T-cell (primary cell): Measurements from ENCODE around the gene STIL. TPM values are rescaled to one million over a fixed set of nuclear protein-coding genes. Genes with fewer than 3 reads are reported as not detected.

Experiments
- ATAC-seq, 4 experiments: fragments of 200-7000 bp in 3 of 4; fragments of 150-1000 bp in 1 of 4; cut with Tn5 transposase; replicated peaks in 1 of 4; 1 replicate in 3 of 4; 2 replicates in 1 of 4; pipeline ENCODE4 v1.10.0; 2021; ENCODE audit warnings: moderate library complexity in 3 of 4, mild to moderate bottlenecking in 2 of 4, moderate number of reproducible peaks in 1 of 4
- CTCF ChIA-PET, 2 donors: fragments of 300-600 bp; sonication (Branson Sonifier 250); formaldehyde crosslinking; loops; one replicate each; lab custom pipeline; 2022; ENCODE audit warnings: antibody characterized with exemption in 2 of 2; lab: Charles Lee
- POLR2A ChIA-PET, 2 donors: fragments of 300-600 bp; sonication (Branson Sonifier 250); formaldehyde crosslinking; loops; one replicate each; lab custom pipeline; 2022; ENCODE audit warnings: antibody characterized with exemption in 2 of 2; lab: Charles Lee
- DNase-seq, 35 experiments: peaks; one replicate each; pipeline versions ENCODE4 v3.0.0 to v3.0.0-alpha.2; 2013 to 2023
- H3K27ac ChIP-seq: one replicate; pipeline ENCODE4 v1.5.1; 2013; ENCODE audit warnings: low read length
- H3K27me3 ChIP-seq, 2 experiments: replicated peaks in 1 of 2; 1 replicate in 1 of 2; 2 replicates in 1 of 2; pipeline versions ENCODE4 v1.6.1 to v1.7.0; 2013; ENCODE audit warnings: low read length in 1 of 2, mixed read lengths in 1 of 2; ENCODE audit not compliant: control insufficient read depth in 2 of 2, insufficient read depth in 2 of 2; ENCODE audit errors: extremely low read depth in 1 of 2
- H3K36me3 ChIP-seq, 2 donors: 1 replicate in 1 of 2; 2 replicates in 1 of 2; pipeline versions ENCODE4 v1.6.1 to v1.7.0; 2013; ENCODE audit warnings: low read length in 1 of 2; ENCODE audit not compliant: control insufficient read depth in 2 of 2, insufficient read depth in 1 of 2; ENCODE audit errors: extremely low read depth in 1 of 2
- H3K4me1 ChIP-seq, 2 experiments: 1 replicate in 1 of 2; 2 replicates in 1 of 2; pipeline versions ENCODE4 v1.6.1 to v1.7.0; 2013; ENCODE audit warnings: low read length in 2 of 2, mixed read lengths in 1 of 2; ENCODE audit not compliant: insufficient read depth in 2 of 2, control insufficient read depth in 1 of 2; ENCODE audit errors: extremely low read depth in 1 of 2
- H3K4me3 ChIP-seq, 2 donors: 1 replicate in 1 of 2; 2 replicates in 1 of 2; pipeline versions ENCODE4 v1.5.1 to v1.7.0; 2013; ENCODE audit warnings: mild to moderate bottlenecking in 2 of 2, low read length in 1 of 2, moderate library complexity in 1 of 2; ENCODE audit not compliant: control insufficient read depth in 1 of 2; ENCODE audit errors: extremely low read depth in 1 of 2
- H3K9me3 ChIP-seq: 2 replicates; pipeline ENCODE4 v1.7.0; 2013
- H3K27ac Mint-ChIP-seq, 2 donors: one replicate each; pipeline ENCODE4 v1.8.0; 2020 to 2021; ENCODE audit warnings: mild to moderate bottlenecking in 2 of 2, mixed read lengths in 2 of 2
- H3K27me3 Mint-ChIP-seq, 2 donors: one replicate each; pipeline ENCODE4 v1.8.0; 2021 to 2022; ENCODE audit warnings: mixed read lengths in 2 of 2
- H3K36me3 Mint-ChIP-seq: one replicate; pipeline ENCODE4 v1.8.0; 2021; ENCODE audit warnings: mixed read lengths
- H3K4me1 Mint-ChIP-seq, 3 donors: one replicate each; pipeline ENCODE4 v1.8.0; 2020 to 2022; ENCODE audit warnings: mixed read lengths in 3 of 3, mild to moderate bottlenecking in 1 of 3
- H3K4me3 Mint-ChIP-seq, 3 donors: one replicate each; pipeline ENCODE4 v1.8.0; 2020 to 2022; ENCODE audit warnings: mild to moderate bottlenecking in 3 of 3, mixed read lengths in 3 of 3, moderate library complexity in 3 of 3
- H3K9me3 Mint-ChIP-seq, 3 donors: one replicate each; pipeline ENCODE4 v1.8.0; 2020 to 2022; ENCODE audit warnings: mixed read lengths in 3 of 3
- WGBS: methylation state at CpG from one replicate; pipeline ENCODE4 v1.1.5; 2013; ENCODE audit warnings: missing lambda C conversion rate; ENCODE audit not compliant: insufficient coverage; 5-methylcytosine and 5-hydroxymethylcytosine counted together
- total RNA-seq, 35 experiments: library from RNA in 6 of 35; stranded (reverse) in 6 of 35; fragments of 120-200 nt in 1 of 35; gene quantifications; one replicate each; pipeline versions ENCODE4 v1.2.1 to v1.2.4 and lab custom pipeline; 2013 to 2026

Gene STIL
- total RNA-seq, 5 donors from 2014 or later (not counting 1 experiment from before 2014, with no cell fraction given), result 0.85 to 3.4 (median 1.7) TPM

GRCh38 chr1:47333922-47334764 lies 20.2 kb upstream of the STIL start:
- H3K4me3 ChIP-seq, result peak overlapping the region; percentile 60 to 88
- under 1% methylated on average over 81 of the region's 90 CpGs for WGBS
- Mint-ChIP-seq H3K27ac (peak overlapping the region; percentile 86 to 91), H3K36me3 (no peaks in the 10 kb centered on the region), H3K4me3 (peak overlapping the region in 1 of 3 donors; percentile 89), H3K27me3 (no peaks in the 10 kb centered on the region), H3K9me3 (no peaks in the 10 kb centered on the region), H3K4me1 (peaks cover 24 to 30% (median 29%) of the 10 kb centered on the region in 3 donors)
- H3K4me1 ChIP-seq, result peaks cover 5 to 27% of the 10 kb centered on the region in 2 experiments
- ChIA-PET CTCF (interaction anchor here (0.6 to 3.0 kb wide), 8 partner anchors 10 to 685 kb away, joined by 3 to 13 read pairs (median 4); partner anchors contain the start of genes FOXD2 (in 1 of the 2) and STIL (in 1 of the 2)), POLR2A (interaction anchor here in 1 of 2 donors (0.8 kb wide), 1 partner anchor 20 kb away, joined by 3 read pairs; the partner anchor contains the start of gene STIL)
- H3K9me3 ChIP-seq, result no peaks in the 10 kb centered on the region
- peak overlapping the region; percentile 86 for H3K27ac ChIP-seq
- DNase-seq, result peak; percentile 32 to 85 (median 62)
- H3K27me3 ChIP-seq, result no peaks in the 10 kb centered on the region
- peak; percentile 90 to 95 (median 92) for ATAC-seq
- H3K36me3 ChIP-seq, result no peaks in the 10 kb centered on the region

GRCh38 chr1:47333578-47333921 lies 19.6 kb upstream of the STIL start, which contains the start of gene CMPK1:
TSS of gene CMPK1 (plus strand) at chr1:47333790. CDS start at chr1:47333946, 156 bp downstream.
- DNase-seq (peak; percentile 41 to 88 (median 61)), ATAC-seq (peak; percentile 79 to 81 (median 80))
- Histone ChIP-seq H3K9me3 (no peaks in the 10 kb centered on the region), H3K36me3 (no peaks in the 10 kb centered on the region), H3K27me3 (no peaks in the 10 kb centered on the region), H3K4me1 (peaks cover 5 to 27% of the 10 kb centered on the region in 2 experiments), H3K4me3 (peak within 1 kb of the TSS; percentile 60 to 88), H3K27ac (peak within 1 kb of the TSS; percentile 86)
- Mint-ChIP-seq H3K27me3 (no peaks in the 10 kb centered on the region), H3K27ac (peak within 1 kb of the TSS; percentile 86 to 91), H3K9me3 (no peaks in the 10 kb centered on the region), H3K4me3 (peak within 1 kb of the TSS in 1 of 3 donors; percentile 89), H3K36me3 (no peaks in the 10 kb centered on the region), H3K4me1 (peaks cover 21 to 28% (median 27%) of the 10 kb centered on the region in 3 donors)
- CTCF ChIA-PET, result interaction anchor here (0.6 to 3.0 kb wide), 8 partner anchors 10 to 685 kb away, joined by 3 to 13 read pairs (median 3); partner anchors contain the start of genes FOXD2 (in 1 of the 2) and STIL (in 1 of the 2)
- WGBS, result 0% methylated on average over 39 of the region's 40 CpGs
- POLR2A ChIA-PET, result interaction anchor here (0.6 to 0.8 kb wide), 2 partner anchors 19 to 39 kb away, joined by 3 read pairs; partner anchors contain the start of gene STIL (in 1 of the 2)

GRCh38 chr1:47332779-47333577 lies 19.0 kb upstream of the STIL start:
- whole genome bisulfite sequencing, result 79% methylated on average over 17 of the region's 19 CpGs
- DNase-seq, result no peak
- no peak for ATAC-seq
- ChIA-PET CTCF (interaction anchor here (0.6 to 3.0 kb wide), 6 partner anchors 9 to 684 kb away, joined by 3 to 13 read pairs (median 3); partner anchors contain the start of genes FOXD2 (in 1 of the 2) and STIL (in 1 of the 2)), POLR2A (interaction anchor here (0.6 to 0.8 kb wide), 2 partner anchors 19 to 39 kb away, joined by 3 read pairs; partner anchors contain the start of gene STIL (in 1 of the 2))
- H3K4me3 ChIP-seq, result peak overlapping the region; percentile 60 to 88
- H3K9me3 ChIP-seq, result no peaks in the 10 kb centered on the region
- no peaks in the 10 kb centered on the region for H3K36me3 ChIP-seq
- H3K4me1 ChIP-seq, result peaks cover 5 to 27% of the 10 kb centered on the region in 2 experiments
- H3K27ac Mint-ChIP-seq, result no peak overlapping the region
- H3K4me3 Mint-ChIP-seq, result no peak overlapping the region
- H3K9me3 Mint-ChIP-seq, result no peaks in the 10 kb centered on the region
- H3K27ac ChIP-seq, result peak overlapping the region; percentile 72
- H3K27me3 ChIP-seq, result no peaks in the 10 kb centered on the region
- peaks cover 16 to 23% (median 22%) of the 10 kb centered on the region in 3 donors for H3K4me1 Mint-ChIP-seq
- no peaks in the 10 kb centered on the region for H3K27me3 Mint-ChIP-seq
- no peaks in the 10 kb centered on the region for H3K36me3 Mint-ChIP-seq

- Histone ChIP-seq H3K4me1 (peaks cover 5 to 27% of the 10 kb centered on the region in 2 experiments), H3K36me3 (no peaks in the 10 kb centered on the region), H3K27me3 (no peaks in the 10 kb centered on the region), H3K4me3 (no peak overlapping the region), H3K27ac (no peak overlapping the region), H3K9me3 (no peaks in the 10 kb centered on the region)
- no peaks in the 10 kb centered on the region for H3K27me3 Mint-ChIP-seq
- peaks cover 14 to 20% (median 19%) of the 10 kb centered on the region in 3 donors for H3K4me1 Mint-ChIP-seq
- ChIA-PET POLR2A (interaction anchor here in 1 of 2 donors (0.7 kb wide), 1 partner anchor 17 kb away, joined by 5 read pairs; no protein-coding TSS in a partner anchor), CTCF (interaction anchor here in 1 of 2 donors (1.2 kb wide), 1 partner anchor 106 kb away, joined by 5 read pairs; the partner anchor contains the start of gene FOXD2)
- DNase-seq, result no peak
- no peaks in the 10 kb centered on the region for H3K36me3 Mint-ChIP-seq
- ATAC-seq, result no peak
- H3K9me3 Mint-ChIP-seq, result no peaks in the 10 kb centered on the region
- peak overlapping the region in 1 of 2 donors; percentile 41 for H3K27ac Mint-ChIP-seq
- H3K4me3 Mint-ChIP-seq, result no peak overlapping the region
- WGBS, result 100% methylated on average over 1 of the region's 2 CpGs
Measured at GRCh38 chr1:47331875-47332274, 17.9 kb upstream of the STIL start.

- Histone ChIP-seq H3K36me3 (no peaks in the 10 kb centered on the region), H3K27ac (no peak overlapping the region), H3K27me3 (no peaks in the 10 kb centered on the region), H3K9me3 (no peaks in the 10 kb centered on the region), H3K4me1 (peaks cover 5 to 19% of the 10 kb centered on the region in 2 experiments), H3K4me3 (no peak overlapping the region)
- WGBS, result no CpG with 5 or more reads among the region's 1 CpG
- H3K27ac Mint-ChIP-seq, result no peak overlapping the region
- ATAC-seq, result no peak
- ChIA-PET POLR2A (no interaction called here), CTCF (interaction anchor here (0.7 to 0.8 kb wide), 2 partner anchors 72 to 137 kb away, joined by 3 read pairs; no protein-coding TSS in a partner anchor)
- peaks cover 7 to 14% (median 10%) of the 10 kb centered on the region in 3 donors for H3K4me1 Mint-ChIP-seq
- H3K36me3 Mint-ChIP-seq, result no peaks in the 10 kb centered on the region
- H3K27me3 Mint-ChIP-seq, result no peaks in the 10 kb centered on the region
- no peak overlapping the region for H3K4me3 Mint-ChIP-seq
- no peak for DNase-seq
- no peaks in the 10 kb centered on the region for H3K9me3 Mint-ChIP-seq
Measured at GRCh38 chr1:47330212-47330611, 16.3 kb upstream of the STIL start.
